HCT116 (cell line): ENCODE data around the gene ZC3H12A. TPM values are rescaled to one million over a fixed set of nuclear protein-coding genes. Genes with fewer than 3 reads are reported as not detected.

Experiments used
- ATAC-seq: fragments of 200-7000 bp; cut with Tn5 transposase; 2 replicates; pipeline ENCODE4 v1.9.1; 2020; ENCODE audit warnings: mild to moderate bottlenecking, moderate library complexity
- BruUV-seq: library from RNA; stranded (reverse); fragments of 400-500 nt; replicated peaks from 2 replicates; lab custom pipeline; 2021; lab: Mats Ljungman, UMichigan
- CTCF ChIA-PET: fragments of 300-600 bp; sonication (Branson Sonifier 250); formaldehyde crosslinking; loops from one replicate; lab custom pipeline; 2021; ENCODE audit warnings: antibody characterized with exemption; lab: Charles Lee
- POLR2A ChIA-PET: fragments of 300-600, 350-600 bp; sonication (Branson Sonifier 250); formaldehyde crosslinking; loops from one replicate; lab custom pipeline; 2021; ENCODE audit warnings: antibody characterized with exemption; lab: Charles Lee
- RAD21 ChIA-PET, 2 experiments: fragments of 300-600 bp; sonication (Branson Sonifier 250); formaldehyde crosslinking; loops; one replicate each; lab custom pipeline; 2023; ENCODE audit warnings: low total read pairs in 2 of 2; ENCODE audit not compliant: uncharacterized antibody in 2 of 2, unreplicated experiment in 2 of 2, low non-redundant PET in 1 of 2; lab: Charles Lee
- DNase-seq: peaks from one replicate; pipeline ENCODE4 v3.0.0-alpha.2; 2010; ENCODE audit warnings: low read depth, low spot score
- H2AFZ ChIP-seq: fragments of 200-600 bp; shearing (Covaris generic), sonication (generic); 2 replicates; pipeline ENCODE4 v1.6.1; 2017; ENCODE audit warnings: low read depth, mixed run types, mixed read lengths, antibody characterized with exemption, low read length; ENCODE audit not compliant: poor library complexity, severe bottlenecking
- H3K27ac ChIP-seq: 2 replicates; pipeline ENCODE4 v1.5.1; 2012; ENCODE audit warnings: low read depth, low read length
- H3K27me3 ChIP-seq: fragments of 200-600 bp; sonication (generic); 2 replicates; pipeline ENCODE4 v1.6.1; 2016; ENCODE audit warnings: mixed run types, low read length, mixed read lengths; ENCODE audit not compliant: insufficient read depth
- H3K36me3 ChIP-seq, 2 experiments: fragments of 200-500 bp in 1 of 2; fragments of 200-600 bp in 1 of 2; sonication (Bioruptor generic) in 1 of 2; sonication (generic) in 1 of 2; 2 replicates each; pipeline versions ENCODE4 v1.5.1 to v1.6.1; 2014 to 2016; ENCODE audit warnings: low read length in 2 of 2, inconsistent platforms in 1 of 2, mixed read lengths in 1 of 2, mixed run types in 1 of 2; ENCODE audit not compliant: insufficient read depth in 2 of 2, control insufficient read depth in 1 of 2
- H3K4me1 ChIP-seq, 2 experiments: fragments of 200-600 bp in 1 of 2; sonication (generic) in 1 of 2; 2 replicates each; pipeline versions ENCODE4 v1.5.1 to v1.6.1; 2012 to 2017; ENCODE audit warnings: low read length in 2 of 2, inconsistent platforms in 1 of 2, mild to moderate bottlenecking in 1 of 2, mixed read lengths in 1 of 2, mixed run types in 1 of 2, moderate library complexity in 1 of 2; ENCODE audit not compliant: insufficient read depth in 2 of 2, control insufficient read depth in 1 of 2
- H3K4me2 ChIP-seq: fragments of 200-600 bp; sonication (generic); 2 replicates; pipeline ENCODE4 v1.6.1; 2017; ENCODE audit warnings: mixed run types, low read length, mixed read lengths
- H3K4me3 ChIP-seq, 2 experiments: fragments of 200-600 bp in 1 of 2; sonication (generic) in 1 of 2; replicated peaks in 1 of 2; 2 replicates each; pipeline ENCODE4 v1.5.1; 2011 to 2016; ENCODE audit warnings: low read length in 2 of 2, control low read depth in 1 of 2, low read depth in 1 of 2, mild to moderate bottlenecking in 1 of 2, mixed read lengths in 1 of 2, mixed run types in 1 of 2
- H3K79me2 ChIP-seq: fragments of 200-600 bp; sonication (generic); 2 replicates; pipeline ENCODE4 v1.6.1; 2017; ENCODE audit warnings: mild to moderate bottlenecking, mixed run types, low read length, moderate library complexity, mixed read lengths; ENCODE audit not compliant: insufficient read depth
- H3K9ac ChIP-seq: fragments of 200-600 bp; sonication (generic); 2 replicates; pipeline ENCODE4 v1.6.1; 2016; ENCODE audit warnings: low read length, mixed read lengths
- H3K9me2 ChIP-seq: fragments of 200-600 bp; sonication (generic), shearing (Covaris generic); 2 replicates; pipeline ENCODE4 v1.6.1; 2017; ENCODE audit warnings: mixed run types, mild to moderate bottlenecking, moderate library complexity; ENCODE audit not compliant: insufficient read depth
- H3K9me3 ChIP-seq, 2 experiments: fragments of 200-500 bp in 1 of 2; fragments of 200-600 bp in 1 of 2; sonication (Bioruptor generic) in 1 of 2; sonication (generic) in 1 of 2; 2 replicates each; pipeline ENCODE4 v1.6.1; 2014 to 2017; ENCODE audit warnings: low read length in 2 of 2, mixed read lengths in 2 of 2, inconsistent platforms in 1 of 2, low read depth in 1 of 2, mild to moderate bottlenecking in 1 of 2, mixed run types in 1 of 2, moderate library complexity in 1 of 2; ENCODE audit not compliant: control insufficient read depth in 1 of 2, insufficient read depth in 1 of 2
- H4K20me1 ChIP-seq: fragments of 200-600 bp; sonication (generic), shearing (Covaris generic); 2 replicates; pipeline ENCODE4 v1.6.1; 2017; ENCODE audit warnings: mixed run types, mild to moderate bottlenecking, moderate library complexity; ENCODE audit not compliant: insufficient read depth
- CBX3 ChIP-seq: IDR thresholded peaks from 2 replicates; pipeline ENCODE4 v1.6.1; 2012; ENCODE audit warnings: low read depth
- ELF1 ChIP-seq: IDR thresholded peaks from 2 replicates; pipeline ENCODE4 v1.6.1; 2012; ENCODE audit warnings: low read depth, borderline replicate concordance
- EZH2 ChIP-seq: fragments of 200-600 bp; sonication (generic); IDR thresholded peaks from 2 replicates; pipeline ENCODE4 v1.6.1; 2017; ENCODE audit warnings: antibody characterized with exemption, mixed run types
- EZH2phosphoT487 ChIP-seq: fragments of 200-600 bp; IDR thresholded peaks from 2 replicates; pipeline ENCODE4 v1.6.1; 2018; ENCODE audit warnings: antibody characterized with exemption, borderline replicate concordance
- FOSL1 ChIP-seq: IDR thresholded peaks from 2 replicates; pipeline ENCODE4 v1.6.1; 2012; ENCODE audit warnings: low read depth
- JUND ChIP-seq: IDR thresholded peaks from 2 replicates; pipeline ENCODE4 v1.6.1; 2012
- POLR2A ChIP-seq: IDR thresholded peaks from 2 replicates; pipeline ENCODE4 v1.7.0; 2011; ENCODE audit warnings: borderline replicate concordance; ENCODE audit not compliant: insufficient read depth, insufficient read length; ENCODE audit errors: extremely low read depth
- YY1 ChIP-seq: IDR thresholded peaks from 2 replicates; pipeline ENCODE4 v1.6.1; 2011; ENCODE audit warnings: low read length, low read depth, moderate library complexity, mild to moderate bottlenecking; ENCODE audit not compliant: insufficient replicate concordance; ENCODE audit errors: extremely low read depth
- ZBTB33 ChIP-seq: IDR thresholded peaks from 2 replicates; pipeline ENCODE4 v1.6.1; 2011; ENCODE audit warnings: mild to moderate bottlenecking, low read length, moderate library complexity; ENCODE audit not compliant: insufficient replicate concordance; ENCODE audit errors: extremely low read depth
- intact Hi-C: fragments of 100-400 bp; cut with micrococcal nuclease; formaldehyde crosslinking; loops from 2 replicates; pipeline ENCODE4 v1.10.0; 2022
- total RNA-seq: library from RNA; stranded (reverse); gene quantifications from one replicate; pipeline ENCODE4 v1.2.1, GENCODE V29; 2021; ENCODE audit not compliant: unreplicated experiment

Gene ZC3H12A
- total RNA-seq, 1 experiment from 2014 or later = 10.6 TPM

- no peaks in the 10 kb centered on the region for H3K79me2 ChIP-seq
- H3K36me3 ChIP-seq = peaks cover 9 to 12% of the 10 kb centered on the region in 2 experiments; a peak in 2 of 4 replicates
- H3K9me3 ChIP-seq = no peaks in the 10 kb centered on the region
- no peak overlapping the region for H3K27ac ChIP-seq
- DNase-seq = no peak
- BruUV-seq = no TSS peak
- intact Hi-C loops = no loop called here
- H3K4me2 ChIP-seq = no peak overlapping the region
- no peak overlapping the region for H3K9ac ChIP-seq
- no peak for TF ChIP-seq FOSL1
- TF ChIP-seq CBX3 = no peak
- TF ChIP-seq POLR2A = no peak
- TF ChIP-seq YY1 = no peak
- no peak for TF ChIP-seq JUND
- no peak for TF ChIP-seq EZH2phosphoT487
- no peak for TF ChIP-seq ZBTB33
- TF ChIP-seq ELF1 = no peak
- no peak for TF ChIP-seq EZH2
- H2AFZ ChIP-seq = no peak overlapping the region
- ChIA-PET CTCF (interaction anchor here (1.2 kb wide), 1 partner anchor 11 kb away, joined by 12 read pairs; no protein-coding TSS in a partner anchor), RAD21 (no interaction called here), POLR2A (no interaction called here)
- no peaks in the 10 kb centered on the region for H3K9me2 ChIP-seq
- ATAC-seq = no peak; the same call in 1 of the 2 replicates
- H3K4me3 ChIP-seq = no peak overlapping the region
- H3K4me1 ChIP-seq = peaks cover 0 to 9% of the 10 kb centered on the region in 2 experiments; a peak in 1 of 4 replicates
- H4K20me1 ChIP-seq = peaks cover 3% of the 10 kb centered on the region; the same call in 1 of the 2 replicates
- no peaks in the 10 kb centered on the region for H3K27me3 ChIP-seq
These were observed 23.5 kb downstream of the ZC3H12A start for GRCh38 chr1:37497832-37498231.
